ENCODE data around the gene NDUFA7.

NDUFA7 gene

DNA sequence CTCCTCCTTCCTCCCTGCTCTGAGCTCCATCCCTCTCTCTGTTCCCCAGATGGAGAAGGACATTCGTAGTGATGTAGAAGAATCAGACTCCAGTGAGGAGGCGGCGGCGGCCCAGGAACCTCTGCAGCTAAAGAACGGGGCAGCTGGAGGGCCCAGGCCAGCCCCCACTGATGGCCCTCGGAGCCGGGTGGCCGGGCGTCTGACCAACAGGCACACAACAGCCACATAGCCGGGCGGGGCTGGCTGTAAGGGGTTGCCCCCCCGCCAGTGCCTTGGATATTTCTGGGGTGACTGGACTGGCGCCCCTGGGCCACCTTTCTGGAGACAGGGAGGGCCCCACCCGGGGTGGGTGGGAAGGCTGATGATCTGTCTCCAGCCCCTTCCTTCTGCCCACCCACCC, 59.3 kb downstream of the NDUFA7 start:
- TF ChIP-seq, protein P1, sequence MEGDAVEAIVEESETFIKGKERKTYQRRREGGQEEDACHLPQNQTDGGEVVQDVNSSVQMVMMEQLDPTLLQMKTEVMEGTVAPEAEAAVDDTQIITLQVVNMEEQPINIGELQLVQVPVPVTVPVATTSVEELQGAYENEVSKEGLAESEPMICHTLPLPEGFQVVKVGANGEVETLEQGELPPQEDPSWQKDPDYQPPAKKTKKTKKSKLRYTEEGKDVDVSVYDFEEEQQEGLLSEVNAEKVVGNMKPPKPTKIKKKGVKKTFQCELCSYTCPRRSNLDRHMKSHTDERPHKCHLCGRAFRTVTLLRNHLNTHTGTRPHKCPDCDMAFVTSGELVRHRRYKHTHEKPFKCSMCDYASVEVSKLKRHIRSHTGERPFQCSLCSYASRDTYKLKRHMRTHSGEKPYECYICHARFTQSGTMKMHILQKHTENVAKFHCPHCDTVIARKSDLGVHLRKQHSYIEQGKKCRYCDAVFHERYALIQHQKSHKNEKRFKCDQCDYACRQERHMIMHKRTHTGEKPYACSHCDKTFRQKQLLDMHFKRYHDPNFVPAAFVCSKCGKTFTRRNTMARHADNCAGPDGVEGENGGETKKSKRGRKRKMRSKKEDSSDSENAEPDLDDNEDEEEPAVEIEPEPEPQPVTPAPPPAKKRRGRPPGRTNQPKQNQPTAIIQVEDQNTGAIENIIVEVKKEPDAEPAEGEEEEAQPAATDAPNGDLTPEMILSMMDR (conservative IDR thresholded peaks at IDR 0.05; ENCODE audit: low read depth, low read length), result no peak
- H3K4me3 ChIP-seq (ENCODE audit: low read length), result no peak overlapping the region
- DNase-seq (ENCODE audit: low read depth), result no peak

- H3K4me3 ChIP-seq (ENCODE audit: low read length), result no peak overlapping the region
- DNase-seq (ENCODE audit: low read depth), result no peak
- TF ChIP-seq, protein P1 (conservative IDR thresholded peaks at IDR 0.05; ENCODE audit: low read depth, low read length), result no peak
Observed at GRCh38 chr19:8261347-8261746, 59.8 kb downstream of the NDUFA7 start.
